Fibroblast of skin of left biceps (primary cell): Measurements from ENCODE around the gene IGF2BP3.
A peak's percentile ranks its signal among the peaks of the same experiment; 100 is the strongest.

Experiments
- DNase-seq, 2 experiments: peaks; one replicate each; pipeline ENCODE4 v3.0.0-alpha.2; 2013; ENCODE audit warnings: low read depth in 2 of 2

Gene IGF2BP3

GRCh38 chr7:23472046-23472445, 1.8 kb upstream of the IGF2BP3 start:
- no peak for DNase-seq

GRCh38 chr7:23471106-23471859, 992 bp upstream of the IGF2BP3 start:
- DNase-seq = peak; percentile 40 to 44

DNA sequence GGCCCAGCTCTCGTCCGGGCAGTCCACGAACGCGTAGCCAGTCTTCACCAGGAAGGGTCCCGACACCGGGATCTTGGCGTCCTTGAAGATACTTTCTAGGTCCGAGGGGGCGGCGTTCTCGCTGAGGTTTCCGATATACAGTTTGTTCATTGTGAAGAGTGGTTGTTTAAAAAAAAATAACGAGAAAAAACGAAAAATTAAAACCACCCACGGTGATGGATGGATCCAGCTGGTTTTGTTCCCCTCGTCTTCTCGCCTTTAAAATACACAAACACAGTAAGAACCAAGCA, 385 bp downstream of the IGF2BP3 start:
- DNase-seq = no peak

- no peak for DNase-seq
These were observed 936 bp downstream of the IGF2BP3 start for GRCh38 chr7:23469150-23469960.

DNA sequence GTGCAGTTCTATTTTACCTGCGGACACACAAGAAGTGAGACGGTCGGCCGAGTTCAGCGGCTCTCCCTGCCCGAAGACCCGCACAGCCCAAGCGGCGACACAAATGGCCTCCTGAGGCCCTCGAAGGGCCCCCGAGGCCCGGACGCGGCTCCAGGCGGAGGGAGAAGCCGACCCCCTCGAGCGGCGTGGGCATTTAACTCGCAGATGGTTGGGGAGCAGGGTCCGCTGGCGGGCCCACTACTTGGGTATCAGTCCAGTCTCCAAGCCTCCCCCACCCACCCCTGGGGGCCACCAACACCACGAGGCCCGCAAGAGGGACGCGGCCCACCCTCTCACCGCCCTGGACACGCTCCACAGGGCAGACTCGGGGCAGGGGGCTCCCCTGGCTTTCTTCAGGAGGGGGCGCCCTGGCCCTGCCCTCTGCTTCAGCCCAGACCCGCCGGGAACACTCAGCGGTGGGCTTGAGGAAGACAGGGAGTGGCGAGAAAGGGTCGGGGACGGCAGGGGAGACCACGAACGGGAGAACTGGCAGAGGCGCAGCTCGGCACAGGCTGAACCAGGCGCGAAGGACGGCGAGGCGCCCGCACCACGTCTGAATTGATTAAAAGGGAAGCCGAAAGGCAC, 1.7 kb downstream of the IGF2BP3 start:
- DNase-seq = no peak

GRCh38 chr7:23467806-23468525, 2.3 kb downstream of the IGF2BP3 start:
- no peak for DNase-seq

- no peak for DNase-seq
These were observed 2.9 kb downstream of the IGF2BP3 start for GRCh38 chr7:23467291-23467805.

- DNase-seq = no peak
These were observed 7.4 kb downstream of the IGF2BP3 start for GRCh38 chr7:23462846-23463245.

- DNase-seq = no peak
These were observed 12.2 kb downstream of the IGF2BP3 start for GRCh38 chr7:23458044-23458443.

DNA sequence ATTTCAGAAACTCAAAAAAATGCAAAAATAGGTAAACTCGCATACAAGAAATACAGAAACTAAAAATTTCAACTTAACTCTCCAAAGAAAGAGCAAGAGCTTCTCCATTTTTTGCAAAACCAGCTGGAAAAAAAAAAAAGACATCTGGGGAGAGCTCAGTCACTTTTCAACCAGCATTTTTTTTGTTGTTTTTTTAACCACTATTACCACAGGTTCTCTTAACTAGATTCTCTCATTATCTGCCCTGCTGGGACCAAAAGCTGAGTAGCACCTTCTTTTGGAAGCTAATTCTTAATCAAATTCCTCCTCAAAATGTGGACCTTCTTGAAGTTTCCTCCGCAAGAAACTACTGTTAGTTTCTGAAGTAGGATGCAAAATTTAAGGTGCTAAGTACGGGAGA, 14.2 kb downstream of the IGF2BP3 start:
- DNase-seq = no peak

GRCh38 chr7:23454881-23455526, 15.3 kb downstream of the IGF2BP3 start:
- no peak for DNase-seq

GRCh38 chr7:23450518-23450917, 19.8 kb downstream of the IGF2BP3 start:
- no peak for DNase-seq

GRCh38 chr7:23449941-23450340, 20.4 kb downstream of the IGF2BP3 start:
- no peak for DNase-seq

GRCh38 chr7:23445326-23445725, 25.0 kb downstream of the IGF2BP3 start:
- DNase-seq = no peak

- no peak for DNase-seq
These were observed 26.3 kb downstream of the IGF2BP3 start for GRCh38 chr7:23443974-23444373.

DNA sequence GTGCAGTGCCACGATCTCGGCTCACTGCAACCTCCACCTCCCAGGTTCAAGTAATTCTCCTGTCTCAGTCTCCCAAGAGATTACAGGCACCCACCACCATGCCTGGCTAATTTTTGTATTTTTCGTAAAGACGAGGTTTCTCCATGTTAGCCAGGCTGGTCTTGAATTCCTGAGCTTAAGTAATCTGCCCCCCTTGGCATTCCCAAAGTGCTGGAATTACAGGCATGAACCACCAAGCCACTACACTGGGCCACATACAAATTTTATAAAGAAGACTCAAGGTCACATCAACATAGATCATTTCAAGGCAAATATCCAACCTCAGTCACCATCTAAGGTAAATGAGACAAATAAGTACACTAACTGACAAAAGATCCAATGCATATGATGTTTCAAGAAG, 32.1 kb downstream of the IGF2BP3 start:
- no peak for DNase-seq

- no peak for DNase-seq
These were observed 36.0 kb downstream of the IGF2BP3 start for GRCh38 chr7:23434147-23434917.

DNA sequence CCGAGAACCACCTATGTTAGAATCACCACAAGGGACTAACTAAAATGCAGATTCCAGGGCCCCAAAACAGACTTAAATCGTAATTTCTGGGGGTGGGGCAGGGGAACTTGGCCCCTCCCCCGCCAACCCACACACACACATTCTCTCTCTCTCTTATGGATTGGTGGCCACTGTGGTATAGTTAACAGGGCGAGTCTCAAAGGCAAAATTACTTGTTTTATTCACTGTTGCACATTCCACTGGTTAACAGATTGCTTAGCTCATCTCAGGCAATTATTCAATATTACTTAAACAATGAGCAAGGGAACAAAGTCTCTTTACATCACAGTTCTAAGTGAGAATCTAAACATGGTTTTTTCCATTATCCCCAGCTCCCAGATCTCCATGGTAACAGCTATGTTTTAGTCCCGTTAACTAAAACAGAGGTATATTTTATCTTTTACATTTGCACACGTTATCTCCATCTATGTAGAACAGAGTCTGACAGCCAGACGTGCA, 38.5 kb downstream of the IGF2BP3 start:
- DNase-seq = no peak

DNA sequence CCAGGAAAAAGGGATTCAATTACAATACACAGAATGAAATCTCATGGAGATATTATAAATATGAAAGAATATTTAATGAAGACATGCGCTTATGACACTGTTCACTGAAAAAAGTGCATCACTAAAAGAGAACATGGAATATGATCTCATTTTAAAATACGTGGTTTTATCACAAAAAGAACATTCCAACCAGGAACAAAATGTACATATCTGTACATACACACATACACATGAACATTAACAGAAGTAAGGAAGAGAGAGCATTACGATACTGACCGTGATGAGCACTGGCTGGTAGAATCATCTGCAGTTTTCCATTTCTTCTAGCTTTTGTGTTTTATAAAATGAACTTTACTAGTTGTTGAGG, 39.4 kb downstream of the IGF2BP3 start:
- DNase-seq = no peak

DNA sequence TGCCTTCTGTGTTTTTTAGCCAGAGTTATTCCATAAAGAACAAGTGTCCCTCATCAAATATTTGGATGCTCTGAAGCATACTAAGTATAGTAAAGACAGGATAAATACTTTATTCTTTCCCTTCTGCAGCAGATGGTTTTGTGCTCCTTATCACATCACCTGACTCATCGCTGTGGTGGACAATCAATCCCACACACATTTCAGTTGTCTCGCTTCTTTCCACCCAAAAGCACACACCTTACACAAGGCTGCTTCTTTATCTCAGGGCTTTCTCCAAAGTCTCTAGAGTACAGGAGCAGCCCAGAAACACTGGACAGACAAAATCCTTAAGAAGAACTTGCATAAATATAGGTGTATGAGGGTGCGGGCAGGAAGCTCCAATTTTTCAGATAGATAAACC, 43.4 kb downstream of the IGF2BP3 start:
- DNase-seq = no peak

DNA sequence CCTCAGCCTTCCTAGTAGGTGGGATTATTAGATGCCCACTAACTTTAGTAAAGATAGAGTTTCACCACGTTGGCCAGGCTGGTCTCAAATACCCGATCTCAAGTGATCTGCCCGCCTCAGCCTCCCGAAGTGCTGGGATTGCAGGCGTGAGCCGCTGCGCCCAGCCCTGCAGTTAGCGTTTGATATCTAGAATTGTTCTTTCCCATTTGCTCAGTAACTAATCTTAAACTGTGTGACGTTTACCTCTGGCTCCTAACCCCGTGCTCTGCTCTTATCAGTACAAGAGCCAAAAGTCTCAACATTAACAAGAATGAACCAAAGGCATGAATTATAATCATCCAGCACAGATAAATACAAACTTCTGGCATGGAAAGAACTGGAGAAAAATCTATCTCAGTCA, 47.4 kb downstream of the IGF2BP3 start:
- no peak for DNase-seq
